Mesenteric fat pad (tissue), 1 donor: ENCODE data around the gene CHID1. TPM values are rescaled to one million over a fixed set of nuclear protein-coding genes. Genes with fewer than 3 reads are reported as not detected.

Experiments
- DNase-seq: peaks from one replicate; pipeline ENCODE4 v3.0.0-alpha.2; 2020; ENCODE audit warnings: low spot score
- total RNA-seq: library from RNA; stranded (reverse); fragmentation: NEBNext Ultra II Directional; extraction: Animal tissue kit (Norgen Biotek cat#: 25700); gene quantifications from one replicate; pipeline ENCODE4 v1.2.1, GENCODE V29; 2021
- donor health status: DM: yes; HTN: yes; CAD: no.

Gene CHID1
- total RNA-seq, 1 donor from 2014 or later = 72.1 TPM

DNA sequence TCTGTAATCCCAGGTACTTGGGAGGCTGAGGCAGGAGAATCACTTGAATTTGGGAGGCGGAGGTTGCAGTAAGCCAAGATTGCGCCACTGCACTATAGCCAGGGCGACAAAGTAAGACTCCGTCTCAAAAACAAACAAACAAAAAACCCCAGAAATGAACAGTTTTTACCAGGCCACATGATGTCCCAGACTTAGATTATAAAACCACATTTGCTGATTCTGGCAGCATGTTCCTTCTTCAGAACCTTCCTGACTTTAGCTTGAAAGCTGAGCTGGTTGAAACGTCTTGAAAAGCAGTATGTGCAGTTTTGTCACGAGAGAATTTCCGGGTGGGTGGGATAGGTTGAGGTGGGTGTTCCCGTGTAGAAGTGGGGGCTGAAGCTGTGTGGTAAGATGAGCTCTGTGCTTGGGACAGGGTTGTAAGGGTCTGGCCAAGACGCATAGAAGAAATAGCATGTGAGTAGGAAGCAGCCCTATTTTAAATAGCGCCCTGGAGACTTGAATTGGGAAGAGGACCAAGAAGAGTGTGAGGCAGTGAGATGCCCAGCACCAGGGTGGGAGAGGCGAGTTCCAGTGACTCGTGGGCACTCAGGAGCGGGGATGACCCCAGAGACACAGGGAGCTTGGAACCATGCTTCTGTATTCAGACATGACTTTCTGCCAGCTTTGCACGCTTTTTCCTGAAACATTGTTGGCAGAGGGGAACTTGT, 22.7 kb upstream of the CHID1 start:
- DNase-seq = no peak

GRCh38 chr11:932435-932834, 21.8 kb upstream of the CHID1 start:
- DNase-seq = no peak

DNA sequence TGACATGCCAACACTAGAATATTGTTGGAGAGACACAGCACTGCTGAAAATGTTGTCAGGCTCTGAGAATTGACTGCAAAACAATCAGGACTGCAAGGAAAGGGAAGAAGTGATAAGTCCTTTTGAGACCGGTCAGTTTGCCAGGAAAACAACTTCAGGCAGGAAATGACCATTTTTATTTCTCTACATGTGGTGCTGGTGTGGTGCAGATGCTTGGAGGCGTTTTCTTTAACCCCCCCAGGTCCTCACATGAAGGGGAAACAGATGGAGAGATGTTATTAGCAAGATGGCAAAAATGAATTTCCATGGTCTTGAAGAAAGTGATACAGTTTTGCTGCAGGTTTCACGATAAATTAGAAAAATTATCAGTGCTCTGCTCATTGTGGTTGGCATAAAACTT, 20.8 kb upstream of the CHID1 start:
- no peak for DNase-seq

DNA sequence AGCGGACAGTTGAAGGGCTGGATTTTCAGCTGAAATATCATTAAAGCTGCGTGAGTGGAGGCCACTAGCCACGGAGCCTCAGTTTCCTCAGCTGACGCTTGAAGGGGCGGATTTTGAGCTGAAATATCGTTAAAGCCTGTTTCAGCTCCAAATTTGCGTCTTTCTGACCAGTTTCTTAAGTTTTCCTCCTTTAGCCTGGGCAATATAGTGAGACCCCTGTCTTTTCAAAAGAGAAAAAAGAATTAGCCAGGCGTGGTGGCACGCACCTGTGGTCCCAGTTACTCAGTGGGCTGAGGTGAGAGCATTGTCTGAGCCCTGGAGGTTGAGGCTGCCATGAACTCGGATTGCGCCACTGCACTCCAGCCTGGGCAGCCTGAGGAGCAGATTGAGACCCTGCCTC, 18.8 kb upstream of the CHID1 start:
- DNase-seq = no peak

DNA sequence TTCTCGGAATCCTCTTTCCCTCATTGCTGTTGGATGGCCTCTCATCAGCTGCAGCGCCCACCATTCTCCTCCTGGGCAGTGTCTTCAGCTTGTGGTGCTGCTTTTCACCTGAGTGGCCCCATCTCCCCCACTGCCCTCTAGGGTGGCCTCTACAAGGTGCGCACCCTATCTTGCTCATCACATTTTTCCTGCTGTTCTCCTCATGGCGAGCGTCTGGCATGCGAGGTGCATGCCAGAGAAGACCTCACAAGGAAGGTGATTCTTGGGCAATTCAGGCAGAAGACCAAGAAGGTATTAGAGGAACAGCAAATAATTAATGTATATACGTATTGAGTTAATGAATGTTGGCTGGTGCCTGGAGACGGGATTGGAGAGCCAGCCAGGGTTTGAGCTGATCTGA, 18.2 kb upstream of the CHID1 start:
- DNase-seq = no peak

- DNase-seq = no peak
Observed at GRCh38 chr11:927871-928270, 17.3 kb upstream of the CHID1 start.

- no peak for DNase-seq
Observed at GRCh38 chr11:926341-926916, 15.8 kb upstream of the CHID1 start.

DNA sequence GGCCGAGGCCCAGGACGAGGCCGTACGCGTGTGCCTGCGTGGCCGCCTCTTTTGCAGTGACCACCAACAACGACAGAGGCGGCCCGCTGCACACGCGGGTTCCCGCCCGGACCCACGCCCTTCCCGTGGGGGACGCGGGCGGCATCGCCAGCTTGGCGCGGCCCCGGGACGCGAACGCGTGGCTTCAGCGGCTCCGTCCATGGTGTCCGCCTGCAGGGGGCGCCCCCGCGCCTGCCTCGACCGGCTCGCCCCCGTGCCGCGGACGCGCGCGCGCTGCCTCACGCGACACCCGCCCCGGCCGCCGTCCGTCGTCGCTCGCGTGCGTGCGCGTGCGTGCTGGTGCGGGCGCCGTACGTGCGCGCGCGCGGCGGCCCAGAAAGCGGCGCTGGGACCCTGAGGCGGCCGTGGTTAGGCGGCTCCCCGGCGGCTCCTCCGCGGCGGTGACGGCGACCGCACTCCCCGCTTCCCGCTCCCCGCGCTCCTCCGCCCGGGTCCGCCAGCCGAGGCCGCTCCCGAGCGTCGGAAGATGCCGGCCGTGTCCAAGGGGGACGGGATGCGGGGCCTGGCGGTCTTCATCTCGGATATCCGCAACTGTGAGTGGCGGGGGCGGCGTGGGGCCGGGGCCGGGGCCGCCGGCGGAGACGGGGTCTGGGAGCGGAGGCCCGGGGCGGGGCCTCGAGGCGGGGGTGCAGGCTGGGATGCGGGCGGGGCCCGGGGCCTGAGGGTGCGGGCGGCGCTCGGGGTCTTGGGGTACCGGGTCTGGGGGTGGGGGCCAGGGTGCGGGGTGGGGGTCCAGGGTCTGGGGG, 15.1 kb upstream of the CHID1 start, which contains the start of gene AP2A2:
AP2A2 (plus strand) TSS at position 375 of the 806 bp plus-strand sequence; CDS start at position 527, 152 bp downstream.
- DNase-seq = peak; percentile 96

DNA sequence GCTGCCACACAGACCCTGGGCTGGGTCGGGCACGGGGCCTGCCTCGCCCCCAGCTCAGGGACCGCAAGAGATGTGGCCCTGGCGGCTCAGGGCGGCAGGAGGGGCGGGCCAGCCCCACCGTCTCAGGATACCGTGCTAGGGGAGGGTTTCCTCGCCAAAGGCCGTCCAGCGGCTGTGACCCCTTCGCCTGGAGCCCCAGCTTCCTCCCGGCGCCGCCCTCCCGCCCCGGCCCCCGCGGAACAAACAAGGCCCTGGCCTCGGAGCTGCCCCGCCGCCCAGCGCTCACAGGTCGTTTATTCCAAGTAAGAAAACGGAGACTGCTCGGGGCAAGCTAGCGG, 14.5 kb upstream of the CHID1 start:
- DNase-seq = no peak

DNA sequence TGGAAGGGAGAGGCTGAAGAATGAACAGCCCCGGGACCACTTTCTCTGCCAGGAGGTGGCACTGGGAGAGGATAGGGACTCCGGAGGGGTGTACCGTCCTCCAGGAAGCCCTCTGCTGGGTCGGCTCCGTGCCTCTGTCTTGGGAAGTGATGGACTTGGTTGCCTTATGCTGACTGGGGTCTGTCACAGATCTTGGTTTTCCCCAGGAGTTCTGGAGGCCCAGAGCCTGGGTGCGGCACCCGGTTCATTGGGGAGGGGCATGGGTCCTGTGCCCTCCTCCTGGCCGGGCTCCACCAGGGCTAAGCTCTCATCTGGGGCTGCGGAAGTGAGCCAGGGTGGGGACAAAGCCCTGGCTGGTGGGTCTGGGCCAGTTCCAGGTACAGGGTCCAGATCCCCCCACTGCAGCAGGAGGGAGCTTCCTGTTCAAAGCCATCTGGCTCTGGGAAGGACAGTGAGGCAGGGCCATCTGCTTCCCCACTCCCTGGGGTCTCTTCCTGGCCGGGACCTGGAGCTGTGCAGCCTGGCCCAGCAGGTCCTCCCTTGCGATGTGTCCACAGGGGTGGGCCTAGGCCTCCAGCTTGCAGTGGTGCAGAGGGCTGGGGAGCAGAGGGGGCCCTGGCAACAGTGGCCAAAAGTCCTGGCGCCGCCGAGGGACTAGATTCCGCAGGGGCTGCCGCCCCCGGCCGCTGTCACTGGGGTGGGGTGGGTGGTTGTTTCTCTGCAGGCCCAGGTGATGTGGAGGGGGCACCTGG, 14.0 kb upstream of the CHID1 start:
- no peak for DNase-seq

GRCh38 chr11:923691-924405, 13.2 kb upstream of the CHID1 start:
- DNase-seq = no peak

- DNase-seq = no peak
Observed at GRCh38 chr11:921921-922678, 11.5 kb upstream of the CHID1 start.

GRCh38 chr11:917426-917825, 6.8 kb upstream of the CHID1 start:
- no peak for DNase-seq

DNA sequence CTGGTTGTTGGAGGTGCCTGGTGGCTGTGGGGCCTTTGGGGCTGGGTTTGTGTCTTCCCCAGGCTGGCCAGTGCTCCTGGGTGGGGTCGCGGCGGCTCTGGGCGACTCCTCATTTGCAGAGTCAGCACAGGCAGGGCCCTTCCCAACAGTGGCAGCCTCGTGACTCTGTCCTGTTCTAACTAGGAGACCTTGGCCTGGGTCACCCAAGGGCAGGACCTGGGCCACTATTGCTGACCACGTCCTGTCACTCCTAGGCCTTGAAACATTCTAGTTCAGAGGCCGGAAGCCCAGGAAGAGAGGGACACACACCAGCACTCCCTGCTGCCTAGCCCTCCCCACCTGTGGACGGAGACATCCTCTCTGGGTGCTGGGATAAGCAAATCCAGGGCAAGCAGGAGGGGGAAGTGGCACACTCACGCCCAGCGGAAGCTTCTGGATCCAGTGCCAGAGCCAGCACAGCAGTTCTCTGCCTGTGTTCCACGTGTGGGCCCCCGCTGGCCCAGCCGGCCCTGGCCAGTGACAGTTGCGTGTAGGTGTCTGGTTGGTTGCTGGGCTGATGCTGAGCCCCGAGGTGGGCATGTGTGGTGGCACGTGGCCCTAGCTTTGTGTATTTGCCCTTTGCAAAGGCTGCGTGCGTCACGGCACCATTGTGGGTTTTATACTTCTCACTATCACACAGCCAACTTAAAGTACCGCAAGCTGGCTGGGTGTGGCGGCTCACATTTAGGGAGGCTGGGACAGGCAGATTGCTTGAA, 4.3 kb upstream of the CHID1 start:
- DNase-seq = no peak

DNA sequence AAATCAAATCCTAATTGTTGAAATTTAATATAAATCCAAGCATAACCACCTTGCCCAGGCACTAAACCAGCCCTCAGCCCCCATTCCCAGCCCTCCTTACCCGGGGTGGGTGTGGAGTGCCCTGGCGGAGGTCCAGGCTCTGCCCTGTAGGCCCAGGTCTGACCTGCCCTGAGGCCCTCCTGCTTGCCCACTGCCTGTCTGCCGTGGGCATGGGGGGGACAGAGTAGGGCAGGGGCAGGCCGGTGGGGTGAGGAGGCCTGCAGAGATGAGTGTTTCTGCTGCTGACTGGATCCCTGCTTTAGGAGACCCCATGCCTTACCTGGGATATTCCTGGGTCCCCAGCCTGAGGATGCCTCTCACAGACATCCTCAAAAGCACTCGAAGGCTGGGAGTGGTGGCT, 3.6 kb upstream of the CHID1 start:
- no peak for DNase-seq

DNA sequence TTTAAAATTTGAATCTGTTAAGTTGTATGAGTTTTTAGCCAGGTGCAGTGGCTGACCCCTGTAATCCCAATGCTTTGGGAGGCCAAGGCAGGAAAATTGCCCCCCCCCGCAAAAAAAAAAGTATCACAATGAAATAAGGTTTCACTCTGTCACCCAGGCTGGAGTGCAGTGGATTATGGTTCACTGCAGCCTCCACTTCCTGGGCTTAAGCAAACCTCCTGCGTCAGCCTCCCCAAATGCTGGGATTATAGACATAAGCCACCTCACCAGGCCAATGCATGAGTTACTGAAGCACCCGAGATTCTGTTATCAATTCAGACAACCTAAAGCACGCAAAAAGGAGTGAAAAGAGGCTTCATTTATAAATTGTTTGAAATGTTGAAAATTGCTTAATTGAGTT, 2.4 kb upstream of the CHID1 start:
- no peak for DNase-seq

- no peak for DNase-seq
Observed at GRCh38 chr11:912266-912665, 1.7 kb upstream of the CHID1 start.

DNA sequence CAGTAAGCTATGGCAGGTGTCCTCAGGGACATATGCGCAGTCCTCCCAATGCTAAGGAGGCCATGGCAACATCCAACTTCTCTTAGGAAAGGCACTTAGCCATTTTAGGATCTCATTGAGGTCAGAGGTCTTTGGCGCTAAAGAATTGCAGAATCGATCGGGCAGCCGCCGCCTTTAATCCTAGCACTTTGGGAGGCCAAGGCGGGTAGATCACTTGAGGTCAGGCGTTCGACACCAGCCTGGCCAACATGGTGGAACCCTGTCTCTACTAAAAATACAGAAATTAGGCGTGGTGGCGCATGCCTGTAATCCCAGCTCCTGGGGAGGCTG, 1.2 kb upstream of the CHID1 start:
- no peak for DNase-seq

DNA sequence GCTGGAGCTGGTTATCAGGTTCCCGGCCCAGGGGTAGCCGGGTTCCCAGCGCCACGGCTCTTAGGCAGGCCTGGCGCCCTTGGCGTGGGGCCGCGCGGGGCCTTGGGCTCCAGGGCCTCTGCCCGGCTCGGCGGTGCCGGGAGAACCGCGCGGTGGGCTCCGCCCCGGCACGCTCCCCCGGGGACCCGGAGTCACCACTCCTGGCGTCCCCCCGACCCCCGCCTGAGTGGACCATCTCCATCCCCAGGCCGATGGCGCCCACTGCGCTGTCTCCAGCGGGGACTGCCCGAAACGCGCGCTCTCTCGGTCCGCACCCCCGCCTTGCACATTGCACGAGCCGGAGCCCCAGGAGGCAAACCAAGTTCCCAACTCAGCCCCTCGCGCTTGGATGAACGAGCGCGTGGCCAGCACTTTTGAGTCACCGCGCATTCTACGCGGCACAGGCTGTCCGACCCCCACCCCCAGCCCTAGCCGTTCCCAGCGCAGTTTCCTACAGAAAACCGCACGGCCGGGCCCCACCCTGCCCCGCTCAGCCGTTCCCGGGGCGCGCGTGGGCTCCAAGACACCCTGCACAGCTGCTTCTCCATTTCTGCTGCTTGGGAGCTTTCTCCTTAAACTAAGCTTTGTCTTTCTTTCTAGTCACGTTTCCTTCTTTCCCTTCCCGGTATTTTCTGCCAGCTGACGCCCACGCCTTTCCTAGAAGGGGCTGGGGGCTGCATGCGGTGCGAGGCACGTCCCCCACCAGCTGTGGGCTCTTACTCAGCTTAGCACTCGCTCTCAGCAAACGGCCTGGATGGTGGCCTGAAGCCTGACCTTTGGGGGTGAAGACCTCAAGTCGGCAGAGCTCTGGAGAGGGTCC, 650 bp upstream of the CHID1 start:
- no peak for DNase-seq
